GM08714 (cell line): Measurements from ENCODE around the gene FGGY.
"Not testable (repeated sequence)": the region's sequence is repeated elsewhere in the genome, so short reads cannot be mapped to it uniquely, and the experiment has no call there.

ENCODE experiments used
- H3K4me3 ChIP-seq: fragments of 200-500 bp; sonication (Bioruptor generic); 2 replicates; pipeline ENCODE4 v1.5.1; 2014; ENCODE audit warnings: mild to moderate bottlenecking, low read length, inconsistent platforms
- ZNF274 ChIP-seq: IDR thresholded peaks from 2 replicates; pipeline ENCODE4 v1.6.1; 2012; ENCODE audit warnings: mild to moderate bottlenecking, low read depth, low read length

Gene FGGY

DNA sequence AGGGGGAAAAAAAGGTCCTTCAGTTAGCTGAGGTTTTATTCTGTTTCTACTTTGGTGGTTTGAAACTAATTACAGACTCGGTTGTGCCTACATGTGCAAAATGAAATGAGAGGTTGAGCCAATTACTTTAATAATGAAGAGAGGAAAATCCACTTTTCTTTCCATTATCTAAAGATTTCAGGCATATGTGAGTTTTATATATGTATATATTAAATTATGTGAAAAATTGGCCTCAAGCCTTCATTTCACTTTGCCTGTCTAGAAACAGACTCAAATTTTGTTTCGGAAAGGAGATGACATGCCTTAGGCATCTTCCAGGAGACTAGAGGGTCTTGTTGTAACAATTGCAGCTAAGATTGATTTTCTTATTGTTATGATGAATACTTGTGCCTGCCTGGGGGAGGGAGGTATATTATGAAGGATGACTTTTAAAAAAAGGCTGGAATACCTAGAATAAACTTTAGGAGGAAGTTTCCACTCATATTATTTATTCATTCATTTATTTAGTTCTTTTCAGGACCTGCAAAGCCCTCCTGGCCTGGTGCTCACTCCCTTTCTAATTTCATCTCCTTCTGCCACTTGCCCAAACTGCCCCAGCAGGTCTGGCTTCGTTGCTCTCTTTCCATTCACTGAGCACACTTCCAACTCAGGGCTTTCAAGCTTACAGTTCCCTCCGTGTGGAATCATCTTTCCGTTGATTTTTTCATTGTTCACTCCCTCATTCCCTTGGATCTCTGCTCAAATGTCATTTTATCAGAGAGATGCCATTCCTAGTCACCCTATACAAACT lies 423.6 kb downstream of the FGGY start:
- TF ChIP-seq ZNF274: no peak
- H3K4me3 ChIP-seq: no peak overlapping the region

DNA sequence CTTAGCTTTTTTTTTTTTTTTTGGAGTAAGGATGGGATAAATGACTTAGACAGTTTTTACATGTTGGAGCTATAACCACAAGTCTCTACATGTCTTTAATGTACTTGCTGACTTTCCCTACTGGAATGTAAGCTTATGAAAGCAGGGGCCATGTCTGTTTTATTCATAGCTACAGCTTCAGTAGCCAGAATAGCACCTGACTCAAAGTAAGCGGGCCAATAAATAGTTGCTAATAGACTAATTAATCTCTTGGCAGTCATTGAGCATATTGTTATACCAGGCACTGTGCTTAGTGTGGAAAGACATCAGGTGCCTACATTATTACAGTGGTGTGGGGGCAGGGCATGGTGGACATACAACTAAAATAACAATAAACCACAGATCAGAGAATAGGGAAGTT lies 433.4 kb downstream of the FGGY start:
- H3K4me3 ChIP-seq: no peak overlapping the region

DNA sequence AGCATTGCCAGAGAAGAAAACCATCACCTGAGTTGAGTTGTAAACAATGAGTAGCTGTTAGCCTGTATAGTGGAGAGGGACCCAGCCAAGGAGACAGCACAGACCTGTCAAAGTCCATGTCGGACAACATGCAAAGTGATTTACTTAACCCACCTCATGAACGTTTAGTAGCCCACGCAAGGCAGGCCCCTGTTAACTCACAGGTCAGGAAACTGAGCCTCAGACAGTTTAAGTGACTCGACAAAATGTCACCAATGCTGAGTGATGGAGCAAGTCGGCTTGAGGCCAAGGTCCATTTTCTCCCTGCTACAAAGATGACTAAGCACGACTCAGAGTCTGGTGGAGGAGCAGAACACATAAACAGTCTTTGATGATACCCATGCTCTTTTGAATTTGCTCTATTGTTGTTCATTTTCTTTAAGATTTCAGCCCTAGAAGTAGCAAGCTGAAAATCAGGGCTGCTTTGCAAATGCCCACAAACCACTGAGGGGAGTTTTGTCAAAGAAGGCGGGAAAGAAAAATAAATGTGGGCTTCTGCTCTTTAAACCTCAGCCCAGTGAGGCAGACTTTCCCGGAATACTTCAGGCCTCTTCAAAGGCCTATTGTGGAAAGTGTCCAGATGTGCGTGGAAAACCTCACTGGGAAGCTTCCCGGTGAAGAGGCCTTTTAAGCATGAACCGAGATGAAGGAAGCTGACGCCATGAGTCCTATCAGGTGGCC lies 434.0 kb downstream of the FGGY start:
- TF ChIP-seq ZNF274: no peak
- no peak overlapping the region for H3K4me3 ChIP-seq

More for the DNA sequence above, 433.4 kb downstream of the FGGY start:
- TF ChIP-seq ZNF274: no peak

DNA sequence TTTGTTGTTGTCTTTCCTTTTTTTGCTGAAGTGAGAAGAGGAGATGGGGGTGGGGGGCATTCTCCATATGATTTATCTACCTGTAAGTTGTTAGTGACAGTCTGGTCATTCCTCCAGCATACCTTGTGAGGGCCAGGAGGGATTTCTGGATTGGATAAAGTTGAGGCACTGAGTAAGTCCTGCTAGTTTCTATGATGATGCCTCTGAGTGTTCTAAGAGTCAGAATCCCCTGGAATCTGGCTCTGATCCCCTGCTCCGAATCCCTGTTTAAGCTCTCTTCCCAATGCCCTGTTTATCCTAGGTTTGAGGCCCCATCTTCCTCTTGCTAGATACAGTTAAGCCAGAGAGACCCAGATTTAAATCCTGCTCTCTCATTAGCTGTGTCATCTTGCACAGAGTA lies 434.7 kb downstream of the FGGY start:
- H3K4me3 ChIP-seq: no peak overlapping the region
- TF ChIP-seq ZNF274: no peak

DNA sequence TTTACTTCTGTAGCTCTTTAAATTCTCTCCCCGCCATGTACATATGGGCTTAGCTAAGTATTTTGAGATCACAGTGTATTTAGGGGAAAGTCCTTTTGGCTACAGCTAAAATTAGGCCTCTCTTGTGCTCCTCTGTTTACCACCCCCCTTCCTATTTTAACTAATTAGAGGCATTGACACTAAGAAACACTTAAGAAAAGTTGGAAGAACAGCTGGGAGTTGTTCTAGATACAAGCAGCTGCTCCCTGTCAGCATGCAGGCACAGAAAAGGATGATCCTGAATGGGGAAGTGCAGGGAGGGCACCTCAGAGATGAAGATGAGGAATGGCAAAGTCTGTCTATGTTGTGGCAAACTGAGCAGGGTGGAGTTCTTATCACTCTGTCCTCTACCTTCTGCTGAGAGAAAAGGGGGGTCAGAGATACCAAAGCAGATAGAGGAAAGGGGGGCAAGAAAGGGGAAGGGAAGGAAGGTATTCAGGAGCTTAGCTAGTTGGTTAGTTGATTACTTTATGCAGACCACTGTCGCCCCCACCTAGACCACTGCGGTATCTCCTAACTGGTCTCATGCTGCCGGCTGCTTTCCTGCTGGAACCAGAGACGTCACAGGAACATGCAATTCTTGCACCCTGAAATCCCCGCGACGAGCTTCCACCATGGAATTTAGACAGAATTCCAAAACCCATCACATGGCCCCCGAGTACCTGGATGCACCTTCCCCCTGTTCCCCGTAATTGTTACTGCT lies 435.5 kb downstream of the FGGY start:
- H3K4me3 ChIP-seq: no peak overlapping the region
- no peak for TF ChIP-seq ZNF274

DNA sequence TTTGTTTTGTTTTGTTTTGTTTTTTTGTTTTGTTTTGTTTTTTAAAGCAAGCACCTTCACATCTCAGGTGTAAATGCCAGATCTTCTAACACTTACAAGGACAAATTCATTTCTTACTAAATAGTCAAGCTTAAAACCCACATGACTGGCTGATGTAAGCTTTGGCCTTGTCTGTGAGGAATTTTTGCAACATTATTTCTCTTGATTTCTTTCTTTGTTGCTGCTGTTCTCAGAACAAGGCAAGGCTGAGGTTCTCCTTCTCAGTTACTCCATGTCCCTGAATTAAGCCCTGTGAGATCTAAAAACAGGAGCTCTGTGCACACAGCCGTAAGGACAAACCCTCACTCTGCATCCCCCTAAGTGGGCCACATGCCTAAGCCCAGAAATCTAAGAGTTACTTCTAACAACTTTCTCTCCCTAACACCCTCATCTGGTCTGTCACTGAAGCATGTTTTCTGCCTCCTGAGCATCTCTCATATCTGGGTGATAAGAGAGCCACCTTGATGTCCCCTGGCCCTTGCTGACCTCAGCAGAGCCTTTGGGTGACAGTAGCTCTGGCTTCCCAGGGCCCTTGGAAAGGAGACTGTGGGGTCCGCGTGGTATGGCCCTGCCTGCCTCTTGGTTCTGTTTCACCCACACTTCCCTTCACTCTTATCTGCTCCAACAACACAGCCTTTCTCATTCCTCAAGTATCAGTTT lies 436.7 kb downstream of the FGGY start:
- no peak for TF ChIP-seq ZNF274
- no peak overlapping the region for H3K4me3 ChIP-seq

DNA sequence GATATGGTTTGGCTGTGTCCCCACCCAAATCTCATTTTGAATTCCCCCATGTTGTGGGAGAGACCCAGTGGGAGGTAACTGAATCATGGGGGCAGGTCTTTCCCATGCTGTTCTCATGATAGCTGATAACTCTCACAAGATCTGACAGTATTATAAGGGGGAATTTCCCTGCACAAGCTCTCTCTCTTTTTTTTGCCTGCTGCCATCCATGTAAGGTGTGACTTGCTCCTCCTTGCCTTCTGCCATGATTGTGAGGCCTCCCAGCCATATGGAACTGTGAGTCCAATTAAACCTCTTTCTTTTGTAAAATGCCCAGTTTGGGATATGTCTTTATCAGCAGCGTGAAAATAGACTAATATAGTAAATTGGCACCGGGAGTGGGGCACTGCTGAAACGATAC lies 439.0 kb downstream of the FGGY start:
- not testable (repeated sequence) for H3K4me3 ChIP-seq

DNA sequence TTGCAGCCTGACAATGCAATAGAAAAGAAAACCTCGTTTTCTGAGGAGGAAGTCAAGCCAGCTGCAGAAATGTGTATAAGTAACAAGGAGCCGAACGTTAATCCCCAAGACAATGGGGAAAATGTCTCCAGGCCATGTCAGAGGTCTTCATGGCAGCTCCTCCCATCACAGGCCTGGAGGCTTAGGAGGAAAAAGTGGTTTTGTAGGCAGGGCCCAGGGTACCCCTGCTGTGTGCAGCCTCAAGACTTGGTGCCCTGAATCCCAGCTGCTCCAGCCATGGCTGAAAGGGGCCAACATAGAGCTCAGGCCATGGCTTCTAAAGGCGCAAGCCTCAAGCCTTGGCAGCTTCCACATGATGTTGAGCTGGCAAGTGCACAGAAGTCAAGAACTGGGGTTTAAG lies 439.9 kb downstream of the FGGY start:
- TF ChIP-seq ZNF274: no peak
- H3K4me3 ChIP-seq: no peak overlapping the region

DNA sequence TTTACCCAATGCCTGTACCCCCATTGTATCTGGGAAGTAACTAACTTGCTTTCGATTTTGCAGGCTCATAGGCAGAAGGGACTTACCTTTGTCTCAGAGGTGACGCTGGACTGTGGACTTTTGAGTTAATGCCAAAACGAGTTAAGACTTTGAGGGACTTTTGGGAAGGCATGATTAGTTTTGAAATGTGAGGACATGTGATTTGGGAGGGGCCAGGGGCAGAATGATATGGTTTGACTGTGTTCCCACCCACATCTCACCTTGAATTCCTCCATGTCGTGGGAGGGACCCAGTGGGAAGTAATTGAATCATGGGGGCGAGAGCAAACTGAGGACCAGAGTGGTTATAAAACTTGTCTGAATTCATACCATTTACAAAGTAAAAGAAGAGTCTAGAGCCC lies 440.7 kb downstream of the FGGY start:
- no peak for TF ChIP-seq ZNF274
- H3K4me3 ChIP-seq: no peak overlapping the region

DNA sequence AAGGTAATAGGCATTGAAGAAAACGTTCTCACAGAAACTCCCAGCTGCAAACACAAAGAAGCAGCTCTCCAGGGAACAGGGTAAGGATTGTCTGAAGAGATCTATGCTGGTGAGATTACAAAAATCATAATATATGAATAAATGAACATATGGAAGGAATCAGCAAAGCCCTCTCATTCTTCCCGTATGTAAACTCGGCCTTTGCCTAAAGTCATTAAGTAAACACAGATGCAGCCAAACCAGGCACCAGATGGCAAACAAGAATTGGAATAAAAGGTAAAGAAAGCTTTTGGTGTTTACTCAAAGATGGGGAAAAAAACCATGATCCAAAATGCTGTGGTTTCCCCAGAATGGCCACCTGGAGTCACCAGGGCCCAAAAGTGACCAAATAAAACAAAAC lies 441.3 kb downstream of the FGGY start:
- H3K4me3 ChIP-seq: no peak overlapping the region
- TF ChIP-seq ZNF274: no peak

DNA sequence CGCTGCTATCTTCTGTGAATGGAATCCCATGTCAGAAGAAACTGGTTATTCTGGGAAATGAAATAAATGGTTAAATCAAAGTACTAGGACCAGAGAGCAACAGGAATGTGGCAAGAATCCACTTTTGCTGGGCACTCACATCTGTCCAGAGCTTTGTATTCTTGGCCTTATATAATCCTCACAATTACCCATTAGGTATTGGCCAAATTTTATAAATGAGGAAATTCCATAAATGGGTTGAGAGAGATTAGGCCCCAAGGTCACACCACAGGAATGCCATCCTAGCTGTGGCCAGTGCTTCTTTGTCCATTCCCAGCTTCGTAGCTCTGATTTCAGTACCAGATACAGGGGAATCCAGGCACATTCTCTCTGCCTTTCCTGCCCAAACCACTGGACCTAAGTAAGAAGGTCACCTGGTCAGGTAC lies 441.7 kb downstream of the FGGY start:
- TF ChIP-seq ZNF274: no peak
- no peak overlapping the region for H3K4me3 ChIP-seq

DNA sequence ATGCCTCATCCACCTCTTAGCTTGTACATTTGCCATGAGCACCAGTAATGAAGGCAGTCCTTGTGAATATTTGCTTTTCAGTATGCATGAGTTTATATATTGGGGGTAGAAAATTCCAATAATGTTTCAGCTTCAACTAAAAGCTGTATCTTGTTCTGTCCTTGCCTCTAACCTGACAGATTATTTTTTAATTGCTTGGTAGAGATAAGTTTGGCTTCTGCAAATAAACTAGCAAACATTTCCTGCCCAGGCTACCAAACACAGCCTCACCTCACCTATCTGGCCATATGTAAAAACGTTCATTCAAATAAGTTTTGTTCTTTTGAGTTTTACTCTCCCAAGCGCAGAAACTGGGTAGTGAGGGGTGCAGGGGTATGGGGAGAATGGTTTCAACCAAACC lies 442.2 kb downstream of the FGGY start:
- no peak overlapping the region for H3K4me3 ChIP-seq
- no peak for TF ChIP-seq ZNF274

DNA sequence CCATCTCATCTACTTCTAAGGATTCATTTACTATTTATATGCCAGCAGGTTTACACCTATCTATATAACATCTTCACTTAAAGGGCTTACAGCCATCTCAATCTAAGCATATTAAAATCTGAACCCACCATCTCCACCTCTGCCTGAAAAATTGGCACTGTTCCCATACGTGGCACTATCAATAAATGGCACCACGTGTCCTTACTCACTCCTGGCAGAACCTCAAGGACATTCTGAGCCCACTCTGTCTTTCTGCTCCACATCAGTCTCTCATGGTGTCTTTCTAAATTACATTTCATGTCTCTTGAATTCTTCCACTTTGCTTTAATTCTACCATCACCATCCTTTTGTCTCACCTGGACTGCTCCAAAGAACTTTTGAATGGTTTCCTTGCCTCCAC lies 445.6 kb downstream of the FGGY start:
- no peak for TF ChIP-seq ZNF274
- no peak overlapping the region for H3K4me3 ChIP-seq
